ENCODE data around the gene ERICH2. TPM values are rescaled to one million over a fixed set of nuclear protein-coding genes. Genes with fewer than 3 reads are reported as not detected.

Gene ERICH2
- total RNA-seq, 1 donor from 2014 or later, result 0.94 TPM

DNA sequence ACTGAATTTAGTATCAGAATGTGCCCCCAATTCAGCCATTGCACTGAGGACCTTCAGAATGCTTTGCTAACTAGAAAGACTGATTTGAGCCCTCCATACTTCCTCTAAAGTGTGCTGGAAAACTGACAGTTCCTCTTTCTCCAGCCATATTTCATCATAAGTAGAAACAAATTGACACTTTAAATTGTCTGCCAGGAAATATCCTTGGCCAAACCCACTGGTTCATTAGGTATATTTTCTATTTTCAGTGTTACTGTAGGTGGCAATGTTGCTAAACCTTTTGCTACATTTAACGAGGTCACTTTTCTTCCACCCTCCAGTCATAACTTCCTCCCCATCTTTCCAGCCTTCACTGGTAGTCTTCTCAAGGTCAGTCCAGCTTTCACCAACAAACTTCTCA is 33.5 kb upstream of the ERICH2 start:
- TF ChIP-seq, protein P1, sequence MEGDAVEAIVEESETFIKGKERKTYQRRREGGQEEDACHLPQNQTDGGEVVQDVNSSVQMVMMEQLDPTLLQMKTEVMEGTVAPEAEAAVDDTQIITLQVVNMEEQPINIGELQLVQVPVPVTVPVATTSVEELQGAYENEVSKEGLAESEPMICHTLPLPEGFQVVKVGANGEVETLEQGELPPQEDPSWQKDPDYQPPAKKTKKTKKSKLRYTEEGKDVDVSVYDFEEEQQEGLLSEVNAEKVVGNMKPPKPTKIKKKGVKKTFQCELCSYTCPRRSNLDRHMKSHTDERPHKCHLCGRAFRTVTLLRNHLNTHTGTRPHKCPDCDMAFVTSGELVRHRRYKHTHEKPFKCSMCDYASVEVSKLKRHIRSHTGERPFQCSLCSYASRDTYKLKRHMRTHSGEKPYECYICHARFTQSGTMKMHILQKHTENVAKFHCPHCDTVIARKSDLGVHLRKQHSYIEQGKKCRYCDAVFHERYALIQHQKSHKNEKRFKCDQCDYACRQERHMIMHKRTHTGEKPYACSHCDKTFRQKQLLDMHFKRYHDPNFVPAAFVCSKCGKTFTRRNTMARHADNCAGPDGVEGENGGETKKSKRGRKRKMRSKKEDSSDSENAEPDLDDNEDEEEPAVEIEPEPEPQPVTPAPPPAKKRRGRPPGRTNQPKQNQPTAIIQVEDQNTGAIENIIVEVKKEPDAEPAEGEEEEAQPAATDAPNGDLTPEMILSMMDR (IDR thresholded peaks at IDR 0.05; ENCODE audit: unreplicated experiment), result no peak
- H3K27ac Mint-ChIP-seq, result no peak overlapping the region
- no peaks in the 10 kb centered on the region for H3K27me3 Mint-ChIP-seq (ENCODE audit: low read depth)
- H3K4me3 Mint-ChIP-seq, result no peak overlapping the region
- H3K9me3 Mint-ChIP-seq, result peaks cover 20% of the 10 kb centered on the region
- no peaks in the 10 kb centered on the region for H3K36me3 Mint-ChIP-seq
- H3K4me1 Mint-ChIP-seq, result peaks cover 1% of the 10 kb centered on the region
- DNase-seq (ENCODE audit: low spot score in 2 of 2, unreplicated experiment in 2 of 2), result no peak

DNA sequence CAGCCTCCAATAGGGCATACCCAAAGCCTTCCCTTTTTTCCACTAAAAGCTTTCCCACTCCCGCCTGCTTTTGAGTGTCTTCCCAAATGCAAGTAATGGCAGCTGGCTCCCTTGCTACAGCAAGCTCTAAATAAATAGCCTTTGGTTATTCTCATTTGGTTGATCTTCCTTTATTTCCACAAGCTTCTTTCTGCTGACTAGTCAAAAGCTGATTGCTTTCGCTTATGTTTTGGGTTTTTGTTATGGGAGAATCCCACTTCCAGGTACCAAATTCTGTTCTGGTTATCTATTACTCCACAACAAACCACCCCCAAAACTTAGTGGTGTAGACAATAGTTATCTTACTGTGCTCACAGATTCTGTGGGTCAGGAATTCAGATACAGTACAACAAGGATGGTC is 32.8 kb upstream of the ERICH2 start:
- Mint-ChIP-seq H3K36me3 (no peaks in the 10 kb centered on the region), H3K4me3 (no peak overlapping the region), H3K27ac (no peak overlapping the region), H3K9me3 (peaks cover 20% of the 10 kb centered on the region), H3K27me3 (ENCODE audit: low read depth) (no peaks in the 10 kb centered on the region), H3K4me1 (peaks cover 1% of the 10 kb centered on the region)
- TF ChIP-seq, protein P1 (IDR thresholded peaks at IDR 0.05; ENCODE audit: unreplicated experiment), result no peak
- DNase-seq (ENCODE audit: low spot score in 2 of 2, unreplicated experiment in 2 of 2), result no peak

DNA sequence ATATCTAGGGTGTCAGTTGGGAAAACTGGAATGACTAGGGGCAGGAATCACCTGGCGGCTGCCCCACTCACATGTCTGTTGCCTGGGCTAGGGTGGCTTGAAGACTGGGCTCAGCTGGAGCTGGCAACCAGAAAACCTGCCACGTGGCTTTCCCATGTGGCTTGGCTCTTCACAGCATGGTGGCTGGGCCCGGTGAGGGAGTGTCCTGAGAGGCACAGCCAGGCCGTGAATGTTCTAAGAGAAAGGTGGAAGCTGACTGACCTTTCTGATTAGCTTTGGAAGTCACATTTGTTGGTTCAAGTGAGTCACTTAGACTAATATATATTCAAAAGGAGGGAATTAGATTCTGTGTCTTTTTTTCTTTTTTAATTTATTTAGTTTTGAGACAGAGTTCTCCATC is 32.4 kb upstream of the ERICH2 start:
- no peaks in the 10 kb centered on the region for H3K36me3 Mint-ChIP-seq
- no peak overlapping the region for H3K27ac Mint-ChIP-seq
- H3K27me3 Mint-ChIP-seq (ENCODE audit: low read depth), result no peaks in the 10 kb centered on the region
- peaks cover 1% of the 10 kb centered on the region for H3K4me1 Mint-ChIP-seq
- no peak overlapping the region for H3K4me3 Mint-ChIP-seq
- DNase-seq (ENCODE audit: low spot score in 2 of 2, unreplicated experiment in 2 of 2), result no peak
- peaks cover 20% of the 10 kb centered on the region for H3K9me3 Mint-ChIP-seq
- TF ChIP-seq, protein P1 (IDR thresholded peaks at IDR 0.05; ENCODE audit: unreplicated experiment), result no peak

DNA sequence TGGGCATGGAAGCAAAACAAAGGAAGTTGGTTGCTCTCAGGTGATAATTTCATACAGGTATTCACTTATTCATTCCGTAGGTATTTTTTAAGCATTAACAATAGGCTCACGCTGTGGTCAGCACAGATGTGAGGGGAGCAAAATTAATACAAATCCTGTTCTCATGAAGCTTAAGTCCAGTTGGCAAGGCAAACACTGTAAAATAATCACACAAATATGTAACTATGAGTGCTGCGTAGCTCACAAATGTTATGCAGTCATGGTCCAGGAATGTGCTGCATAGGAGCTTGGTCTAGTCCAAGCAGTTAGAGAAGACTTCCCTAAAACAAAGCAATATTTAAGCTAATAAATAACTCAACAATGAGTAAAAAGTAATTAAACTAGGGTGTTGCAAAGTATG is 31.1 kb upstream of the ERICH2 start:
- TF ChIP-seq, protein P1 (IDR thresholded peaks at IDR 0.05; ENCODE audit: unreplicated experiment), result no peak
- Mint-ChIP-seq H3K9me3 (peaks cover 20% of the 10 kb centered on the region), H3K4me3 (no peak overlapping the region), H3K27ac (peak overlapping the region; percentile 66), H3K27me3 (ENCODE audit: low read depth) (no peaks in the 10 kb centered on the region), H3K36me3 (no peaks in the 10 kb centered on the region), H3K4me1 (peaks cover 1% of the 10 kb centered on the region)
- no peak for DNase-seq (ENCODE audit: low spot score in 2 of 2, unreplicated experiment in 2 of 2)

DNA sequence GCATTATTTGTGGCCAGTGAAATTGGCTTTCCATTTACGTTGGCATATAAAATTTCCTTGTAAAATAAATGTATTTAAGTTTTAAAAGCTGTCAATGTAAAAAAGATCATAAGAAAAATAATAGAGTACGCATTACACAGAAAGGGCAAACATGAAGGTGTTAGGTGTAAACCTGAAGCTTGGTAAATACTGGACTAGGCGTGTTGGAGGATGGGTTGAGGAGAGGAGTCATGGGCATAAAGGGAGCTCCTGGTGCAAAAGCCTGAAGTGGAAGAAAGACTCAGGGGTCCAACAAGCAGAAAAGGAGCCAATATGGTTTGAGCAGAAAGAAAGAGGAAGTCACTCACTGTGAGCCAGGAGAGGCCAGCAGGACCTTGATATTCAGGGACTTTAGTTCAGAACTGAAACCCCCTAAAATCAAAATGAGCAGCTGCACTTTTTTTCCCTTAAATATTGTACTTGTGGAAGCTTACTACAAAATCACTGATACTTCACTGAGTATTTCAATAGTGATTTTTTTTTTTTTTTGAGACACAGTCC is 30.6 kb upstream of the ERICH2 start:
- Mint-ChIP-seq H3K27me3 (ENCODE audit: low read depth) (no peaks in the 10 kb centered on the region), H3K4me1 (peaks cover 1% of the 10 kb centered on the region), H3K36me3 (no peaks in the 10 kb centered on the region), H3K4me3 (no peak overlapping the region), H3K27ac (no peak overlapping the region), H3K9me3 (peaks cover 19% of the 10 kb centered on the region)
- no peak for DNase-seq (ENCODE audit: low spot score in 2 of 2, unreplicated experiment in 2 of 2)
- TF ChIP-seq, protein P1 (IDR thresholded peaks at IDR 0.05; ENCODE audit: unreplicated experiment), result no peak

DNA sequence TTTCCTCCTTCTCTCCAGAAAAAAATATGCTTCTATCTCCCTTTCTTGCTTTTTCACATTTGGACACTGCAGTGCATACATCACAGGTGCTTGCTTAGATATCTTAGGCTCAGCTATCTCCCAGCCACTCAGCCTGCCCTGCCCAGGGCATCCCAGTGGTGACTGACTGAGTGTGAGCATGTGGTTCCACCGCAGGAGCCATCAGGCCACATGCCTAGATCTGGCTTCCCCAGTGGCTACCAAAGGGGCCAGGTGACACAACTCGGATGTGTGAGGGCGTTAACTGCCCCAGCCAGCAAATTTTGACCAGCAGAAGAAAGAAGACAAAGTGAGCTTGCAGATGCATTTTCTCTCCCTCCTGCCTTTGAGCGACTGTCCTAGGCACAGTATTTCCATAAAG is 29.5 kb upstream of the ERICH2 start:
- no peak overlapping the region for H3K4me3 Mint-ChIP-seq
- H3K4me1 Mint-ChIP-seq, result peaks cover 1% of the 10 kb centered on the region
- H3K27ac Mint-ChIP-seq, result no peak overlapping the region
- no peaks in the 10 kb centered on the region for H3K27me3 Mint-ChIP-seq (ENCODE audit: low read depth)
- TF ChIP-seq, protein P1 (IDR thresholded peaks at IDR 0.05; ENCODE audit: unreplicated experiment), result no peak
- no peaks in the 10 kb centered on the region for H3K36me3 Mint-ChIP-seq
- DNase-seq (ENCODE audit: low spot score in 2 of 2, unreplicated experiment in 2 of 2), result no peak
- peaks cover 15% of the 10 kb centered on the region for H3K9me3 Mint-ChIP-seq

Data from mesothelial cell of epicardium (in vitro differentiated cells).